ENCODE data around the gene CSNK2A1.
"Not testable (repeated sequence)": the region's sequence is repeated elsewhere in the genome, so short reads cannot be mapped to it uniquely, and the experiment has no call there.

The CSNK2A1 gene

GRCh38 chr20:543369-544152, at the start of gene CSNK2A1:
TSS of gene CSNK2A1 (minus strand) at chr20:543790. CDS start at chr20:508551, 35,239 bp downstream.
- peak; percentile 93 for DNase-seq

- DNase-seq, result no peak
Measured at GRCh38 chr20:592506-592905, 48.9 kb upstream of the CSNK2A1 start.

- no peak for DNase-seq
Measured at GRCh38 chr20:591941-592340, 48.4 kb upstream of the CSNK2A1 start.

DNA sequence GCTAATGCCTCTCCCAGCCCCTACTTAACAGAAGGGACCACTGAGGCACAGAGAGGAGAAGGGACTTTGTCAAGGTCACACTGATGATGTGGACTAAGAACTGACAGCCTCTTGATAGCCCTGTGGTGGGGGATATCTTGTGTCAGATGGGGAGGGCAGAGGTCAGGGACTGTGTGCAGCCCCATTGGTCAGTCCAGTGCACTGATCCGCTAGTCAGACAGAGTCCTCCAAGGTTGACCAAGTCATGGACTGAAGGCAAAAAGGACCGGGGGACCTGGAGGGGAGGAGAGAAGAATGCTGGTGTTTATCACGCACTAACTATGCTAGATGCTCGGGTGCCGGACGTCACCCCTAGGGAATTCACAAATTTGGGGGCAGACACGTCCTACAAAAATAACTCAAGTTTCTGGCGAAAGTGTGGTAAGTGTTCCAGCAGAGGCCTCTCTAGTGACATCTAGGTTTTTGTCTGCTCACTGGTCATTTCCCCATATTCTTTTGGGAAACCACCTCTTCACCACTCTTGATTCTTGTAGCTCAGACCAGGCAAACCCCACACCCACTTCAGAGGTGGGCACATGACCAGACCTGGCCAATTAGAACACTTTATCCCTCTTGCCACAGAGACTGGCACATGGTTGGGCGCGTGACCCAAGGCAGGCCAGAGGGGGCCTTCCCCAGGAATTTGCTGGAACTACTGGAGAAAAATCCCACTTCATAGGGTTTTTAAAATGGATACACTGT, 45.5 kb upstream of the CSNK2A1 start:
- no peak for DNase-seq

DNA sequence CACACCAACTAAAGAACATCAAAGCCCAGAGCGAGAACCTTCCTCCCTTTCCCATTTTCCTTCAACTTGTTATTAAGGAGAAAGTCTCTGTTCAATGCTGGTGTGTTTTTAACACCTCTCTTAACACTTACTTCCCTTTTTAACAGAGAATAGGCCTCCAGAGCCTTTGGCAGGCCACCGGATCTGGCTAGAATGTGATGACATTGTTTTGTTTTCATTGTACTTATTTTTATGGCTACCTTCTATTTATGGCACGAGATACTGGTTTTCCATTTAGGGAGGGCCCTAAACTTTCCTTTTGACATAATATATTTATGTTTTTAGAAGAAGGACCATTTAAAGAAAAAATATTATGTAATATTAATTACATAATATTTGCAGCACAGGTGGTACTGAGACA, 44.9 kb upstream of the CSNK2A1 start:
- no peak for DNase-seq

DNA sequence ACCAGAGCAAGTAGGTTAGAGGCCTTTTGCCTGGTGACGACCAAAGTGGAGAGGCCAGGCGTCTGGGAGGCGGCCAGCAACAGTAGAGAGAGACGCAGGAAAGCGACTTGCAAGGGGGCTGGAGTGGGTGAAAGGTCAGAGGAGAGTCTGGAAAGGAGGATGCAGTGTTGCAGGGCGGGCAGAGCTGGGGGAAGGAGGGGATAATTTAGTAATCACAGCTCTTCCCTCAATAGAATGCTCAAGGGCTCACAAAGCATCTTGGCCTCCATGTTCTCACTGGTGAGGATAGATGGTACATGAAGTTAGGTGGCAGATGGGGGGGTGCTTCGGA, 41.3 kb upstream of the CSNK2A1 start:
- no peak for DNase-seq

GRCh38 chr20:584161-584970, 40.8 kb upstream of the CSNK2A1 start:
- no peak for DNase-seq

GRCh38 chr20:582204-582603, 38.6 kb upstream of the CSNK2A1 start:
- DNase-seq, result no peak

DNA sequence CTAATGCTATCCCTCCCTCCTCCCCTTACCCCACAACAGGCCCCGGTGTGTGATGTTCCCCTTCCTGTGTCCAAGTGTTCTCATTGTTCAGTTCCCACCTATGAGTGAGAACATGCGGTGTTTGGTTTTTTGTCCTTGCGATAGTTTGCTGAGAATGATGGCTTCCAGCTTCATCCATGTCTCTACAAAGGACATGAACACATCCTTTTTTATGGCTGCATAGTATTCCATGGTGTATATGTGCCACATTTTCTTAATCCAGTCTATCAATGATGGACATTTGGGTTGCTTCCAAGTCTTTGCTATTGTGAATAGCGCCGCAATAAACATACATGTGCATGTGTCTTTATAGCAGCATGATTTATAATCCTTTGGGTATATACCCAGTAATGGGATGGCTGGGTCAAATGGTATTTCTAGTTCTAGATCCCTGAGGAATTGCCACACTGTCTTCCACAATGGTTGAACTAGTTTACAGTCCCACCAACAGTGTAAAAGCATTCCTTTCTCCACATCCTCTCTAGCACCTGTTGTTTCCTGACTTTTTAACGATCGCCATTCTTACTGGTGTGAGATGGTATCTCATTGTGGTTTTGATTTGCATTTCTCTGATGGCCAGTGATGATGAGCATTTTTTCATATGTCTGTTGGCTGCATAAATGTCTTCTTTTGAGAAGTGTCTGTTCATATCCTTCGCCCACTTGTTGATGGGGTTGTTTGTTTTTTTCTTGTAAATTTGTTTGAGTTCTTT, 35.5 kb upstream of the CSNK2A1 start:
- not testable (repeated sequence) for DNase-seq

DNA sequence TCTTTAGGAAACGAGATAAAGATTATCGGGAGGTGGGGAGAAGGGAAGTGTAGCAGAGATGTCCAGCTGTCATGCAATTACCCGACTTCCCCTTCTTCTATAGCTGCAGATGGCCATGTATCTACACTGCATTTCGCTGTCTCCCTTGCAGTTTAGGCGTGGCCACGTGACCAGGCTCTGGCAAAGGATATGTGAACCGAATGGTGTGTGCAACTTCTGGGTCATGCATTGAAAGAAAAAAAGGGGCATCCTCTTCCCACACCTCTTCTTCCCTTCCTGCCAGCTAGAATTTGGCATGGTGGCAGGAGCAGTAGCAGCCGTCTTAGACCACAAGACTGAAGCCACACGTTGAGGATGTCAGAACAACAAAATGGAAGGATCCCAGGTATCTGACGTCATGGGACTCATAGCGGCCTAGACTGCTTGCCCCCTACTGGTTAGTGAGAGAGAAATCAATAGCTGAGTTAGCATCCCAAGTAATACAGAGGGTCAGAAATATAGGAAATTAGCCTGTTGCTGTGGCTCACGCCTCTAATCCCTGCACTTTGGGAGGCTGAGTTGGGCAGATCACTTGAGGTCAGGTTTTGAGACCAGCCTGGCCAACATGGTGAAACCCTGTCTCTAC, 33.7 kb upstream of the CSNK2A1 start:
- DNase-seq, result no peak

GRCh38 chr20:576156-576555, 32.6 kb upstream of the CSNK2A1 start:
- DNase-seq, result no peak

DNA sequence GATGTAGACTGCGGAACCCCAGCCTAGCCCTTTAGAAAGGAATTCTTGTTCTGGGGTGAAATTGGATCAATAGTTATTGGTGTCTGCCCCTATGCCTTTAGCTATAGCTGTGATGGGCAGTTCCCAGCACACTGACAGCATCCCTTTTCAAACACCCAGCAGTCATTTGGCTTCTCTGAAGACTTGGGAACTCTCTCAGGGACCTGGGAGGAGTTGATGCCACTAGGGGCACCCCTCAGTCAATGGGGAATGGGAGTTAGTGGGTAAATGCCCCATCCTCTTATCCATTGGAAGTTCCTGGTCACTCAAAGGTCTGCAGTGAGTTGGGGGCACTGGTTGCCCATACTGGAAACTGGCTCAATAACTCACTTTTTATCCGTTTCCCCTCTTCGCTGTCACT, 31.6 kb upstream of the CSNK2A1 start:
- DNase-seq, result no peak

GRCh38 chr20:574297-574942, 30.8 kb upstream of the CSNK2A1 start:
- DNase-seq, result no peak

DNA sequence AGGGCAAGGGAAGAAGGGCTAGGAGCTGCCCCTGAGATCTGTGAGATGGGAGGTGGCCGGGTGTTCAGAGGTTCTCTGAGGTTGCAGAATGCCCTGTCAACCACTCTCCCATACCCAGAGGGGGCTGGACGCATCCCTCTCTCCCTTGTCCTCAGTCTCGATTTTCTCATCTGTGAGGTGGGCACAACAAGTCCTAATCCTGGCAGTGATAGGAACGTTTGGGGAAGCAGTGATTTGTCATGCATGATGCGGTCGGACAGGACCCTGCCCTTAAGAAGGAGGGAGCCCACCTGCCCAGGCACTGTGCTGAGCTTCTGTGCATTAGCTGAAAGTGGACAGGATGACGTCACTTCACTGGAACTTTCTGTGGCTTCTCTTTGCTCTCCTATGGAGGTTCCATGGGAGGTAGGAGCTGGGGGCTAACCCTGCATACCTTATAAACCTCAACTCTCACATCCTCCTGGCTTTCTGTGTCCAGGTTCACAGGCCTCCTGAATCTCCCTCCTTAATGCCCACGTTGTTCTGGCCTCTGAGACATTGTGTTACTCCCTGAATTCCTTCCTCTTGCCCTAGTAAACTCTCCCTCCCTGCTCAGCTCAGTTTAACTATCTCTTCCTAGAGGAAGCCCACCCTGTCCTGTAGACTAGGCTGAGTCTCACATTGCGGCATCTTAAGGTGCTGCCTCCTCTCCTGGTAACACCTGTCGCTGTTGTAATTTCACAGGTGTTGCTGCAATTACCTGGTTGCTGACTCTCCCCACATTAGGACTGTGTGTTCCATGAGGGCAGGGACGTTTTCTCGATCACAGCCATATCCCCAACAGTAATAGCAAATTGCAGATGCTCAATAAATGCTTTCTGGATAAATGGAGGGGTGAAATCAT, 30.1 kb upstream of the CSNK2A1 start:
- DNase-seq, result no peak

DNA sequence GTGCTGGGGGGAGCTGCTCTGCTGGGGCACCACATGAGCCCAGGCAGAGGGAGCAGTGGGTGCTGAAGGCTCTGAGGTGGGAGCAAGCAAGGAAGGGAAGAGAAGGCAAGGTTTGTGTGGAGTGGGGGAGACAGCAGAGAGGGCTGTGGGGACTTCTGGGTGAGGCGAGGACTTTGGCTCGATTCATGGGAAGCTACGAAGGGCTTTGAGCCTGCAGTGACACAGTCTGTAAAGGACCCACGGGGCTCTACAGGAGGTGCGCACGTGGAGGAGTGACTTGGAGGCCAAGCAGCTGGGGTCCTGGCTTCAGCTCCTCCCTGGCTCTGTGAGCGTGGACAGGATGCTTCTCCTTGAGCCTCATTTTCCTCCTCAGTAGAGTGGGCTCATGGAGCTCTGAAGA, 29.1 kb upstream of the CSNK2A1 start:
- no peak for DNase-seq

GRCh38 chr20:571754-572441, 28.3 kb upstream of the CSNK2A1 start:
- no peak for DNase-seq

GRCh38 chr20:568673-569415, 25.3 kb upstream of the CSNK2A1 start:
- no peak for DNase-seq

- no peak for DNase-seq
Measured at GRCh38 chr20:568097-568652, 24.6 kb upstream of the CSNK2A1 start.

DNA sequence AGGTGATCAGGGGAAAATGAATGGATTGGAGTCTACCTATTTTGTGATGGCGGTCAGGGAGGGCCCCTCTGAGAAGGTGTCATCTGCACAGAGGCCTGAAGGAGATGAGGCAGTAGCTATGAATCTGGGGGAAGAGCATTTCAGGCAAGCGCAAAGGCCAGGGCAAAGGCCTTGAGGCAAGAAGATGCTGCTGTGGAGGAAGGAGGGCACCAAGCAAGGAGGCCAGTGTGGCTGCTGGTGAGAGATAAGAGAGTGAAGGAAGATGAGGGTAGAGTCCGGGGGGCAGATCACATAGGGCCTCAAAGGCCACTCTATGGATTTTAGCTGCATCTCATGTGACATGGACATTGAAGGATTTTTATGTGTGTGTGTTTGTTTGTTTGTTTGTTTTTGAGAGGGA, 20.6 kb upstream of the CSNK2A1 start:
- no peak for DNase-seq

Data from stimulated activated CD4-positive, alpha-beta T cell treated with anti-CD3 and anti-CD28 coated beads, Interleukin-12 subunit alpha, Interleukin-12 subunit beta, amount 100 ng/mL, for 4 hours (primary cell).